ENCODE results near the gene VWA2.

GRCh38 chr10:114260366-114260765 lies 21.3 kb downstream of the VWA2 start:
- TF ChIP-seq ZBTB21 (tag by site-specific recombination; IDR thresholded peaks at IDR 0.05) = no peak
- TF ChIP-seq ZNF121 (tag by site-specific recombination; IDR thresholded peaks at IDR 0.05) = no peak
- TF ChIP-seq ZNF571 (tag by site-specific recombination; IDR thresholded peaks at IDR 0.05) = no peak
- TF ChIP-seq, protein P1, sequence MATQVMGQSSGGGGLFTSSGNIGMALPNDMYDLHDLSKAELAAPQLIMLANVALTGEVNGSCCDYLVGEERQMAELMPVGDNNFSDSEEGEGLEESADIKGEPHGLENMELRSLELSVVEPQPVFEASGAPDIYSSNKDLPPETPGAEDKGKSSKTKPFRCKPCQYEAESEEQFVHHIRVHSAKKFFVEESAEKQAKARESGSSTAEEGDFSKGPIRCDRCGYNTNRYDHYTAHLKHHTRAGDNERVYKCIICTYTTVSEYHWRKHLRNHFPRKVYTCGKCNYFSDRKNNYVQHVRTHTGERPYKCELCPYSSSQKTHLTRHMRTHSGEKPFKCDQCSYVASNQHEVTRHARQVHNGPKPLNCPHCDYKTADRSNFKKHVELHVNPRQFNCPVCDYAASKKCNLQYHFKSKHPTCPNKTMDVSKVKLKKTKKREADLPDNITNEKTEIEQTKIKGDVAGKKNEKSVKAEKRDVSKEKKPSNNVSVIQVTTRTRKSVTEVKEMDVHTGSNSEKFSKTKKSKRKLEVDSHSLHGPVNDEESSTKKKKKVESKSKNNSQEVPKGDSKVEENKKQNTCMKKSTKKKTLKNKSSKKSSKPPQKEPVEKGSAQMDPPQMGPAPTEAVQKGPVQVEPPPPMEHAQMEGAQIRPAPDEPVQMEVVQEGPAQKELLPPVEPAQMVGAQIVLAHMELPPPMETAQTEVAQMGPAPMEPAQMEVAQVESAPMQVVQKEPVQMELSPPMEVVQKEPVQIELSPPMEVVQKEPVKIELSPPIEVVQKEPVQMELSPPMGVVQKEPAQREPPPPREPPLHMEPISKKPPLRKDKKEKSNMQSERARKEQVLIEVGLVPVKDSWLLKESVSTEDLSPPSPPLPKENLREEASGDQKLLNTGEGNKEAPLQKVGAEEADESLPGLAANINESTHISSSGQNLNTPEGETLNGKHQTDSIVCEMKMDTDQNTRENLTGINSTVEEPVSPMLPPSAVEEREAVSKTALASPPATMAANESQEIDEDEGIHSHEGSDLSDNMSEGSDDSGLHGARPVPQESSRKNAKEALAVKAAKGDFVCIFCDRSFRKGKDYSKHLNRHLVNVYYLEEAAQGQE (tag by site-specific recombination; IDR thresholded peaks at IDR 0.05) = no peak
- no peak for TF ChIP-seq PRDM10 (tag by site-specific recombination; IDR thresholded peaks at IDR 0.05)
- TF ChIP-seq, protein P2, sequence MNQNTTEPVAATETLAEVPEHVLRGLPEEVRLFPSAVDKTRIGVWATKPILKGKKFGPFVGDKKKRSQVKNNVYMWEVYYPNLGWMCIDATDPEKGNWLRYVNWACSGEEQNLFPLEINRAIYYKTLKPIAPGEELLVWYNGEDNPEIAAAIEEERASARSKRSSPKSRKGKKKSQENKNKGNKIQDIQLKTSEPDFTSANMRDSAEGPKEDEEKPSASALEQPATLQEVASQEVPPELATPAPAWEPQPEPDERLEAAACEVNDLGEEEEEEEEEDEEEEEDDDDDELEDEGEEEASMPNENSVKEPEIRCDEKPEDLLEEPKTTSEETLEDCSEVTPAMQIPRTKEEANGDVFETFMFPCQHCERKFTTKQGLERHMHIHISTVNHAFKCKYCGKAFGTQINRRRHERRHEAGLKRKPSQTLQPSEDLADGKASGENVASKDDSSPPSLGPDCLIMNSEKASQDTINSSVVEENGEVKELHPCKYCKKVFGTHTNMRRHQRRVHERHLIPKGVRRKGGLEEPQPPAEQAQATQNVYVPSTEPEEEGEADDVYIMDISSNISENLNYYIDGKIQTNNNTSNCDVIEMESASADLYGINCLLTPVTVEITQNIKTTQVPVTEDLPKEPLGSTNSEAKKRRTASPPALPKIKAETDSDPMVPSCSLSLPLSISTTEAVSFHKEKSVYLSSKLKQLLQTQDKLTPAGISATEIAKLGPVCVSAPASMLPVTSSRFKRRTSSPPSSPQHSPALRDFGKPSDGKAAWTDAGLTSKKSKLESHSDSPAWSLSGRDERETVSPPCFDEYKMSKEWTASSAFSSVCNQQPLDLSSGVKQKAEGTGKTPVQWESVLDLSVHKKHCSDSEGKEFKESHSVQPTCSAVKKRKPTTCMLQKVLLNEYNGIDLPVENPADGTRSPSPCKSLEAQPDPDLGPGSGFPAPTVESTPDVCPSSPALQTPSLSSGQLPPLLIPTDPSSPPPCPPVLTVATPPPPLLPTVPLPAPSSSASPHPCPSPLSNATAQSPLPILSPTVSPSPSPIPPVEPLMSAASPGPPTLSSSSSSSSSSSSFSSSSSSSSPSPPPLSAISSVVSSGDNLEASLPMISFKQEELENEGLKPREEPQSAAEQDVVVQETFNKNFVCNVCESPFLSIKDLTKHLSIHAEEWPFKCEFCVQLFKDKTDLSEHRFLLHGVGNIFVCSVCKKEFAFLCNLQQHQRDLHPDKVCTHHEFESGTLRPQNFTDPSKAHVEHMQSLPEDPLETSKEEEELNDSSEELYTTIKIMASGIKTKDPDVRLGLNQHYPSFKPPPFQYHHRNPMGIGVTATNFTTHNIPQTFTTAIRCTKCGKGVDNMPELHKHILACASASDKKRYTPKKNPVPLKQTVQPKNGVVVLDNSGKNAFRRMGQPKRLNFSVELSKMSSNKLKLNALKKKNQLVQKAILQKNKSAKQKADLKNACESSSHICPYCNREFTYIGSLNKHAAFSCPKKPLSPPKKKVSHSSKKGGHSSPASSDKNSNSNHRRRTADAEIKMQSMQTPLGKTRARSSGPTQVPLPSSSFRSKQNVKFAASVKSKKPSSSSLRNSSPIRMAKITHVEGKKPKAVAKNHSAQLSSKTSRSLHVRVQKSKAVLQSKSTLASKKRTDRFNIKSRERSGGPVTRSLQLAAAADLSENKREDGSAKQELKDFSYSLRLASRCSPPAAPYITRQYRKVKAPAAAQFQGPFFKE (tag by site-specific recombination; IDR thresholded peaks at IDR 0.05; ENCODE audit: borderline replicate concordance) = no peak
- TF ChIP-seq ZNF175 (tag by site-specific recombination; IDR thresholded peaks at IDR 0.05) = no peak
